ENCODE data around the gene CREBZF. TPM values are rescaled to one million over a fixed set of nuclear protein-coding genes. Genes with fewer than 3 reads are reported as not detected.
"Not testable (repeated sequence)": the region's sequence is repeated elsewhere in the genome, so short reads cannot be mapped to it uniquely, and the experiment has no call there.

Gene CREBZF
- total and polyA plus RNA-seq, 2 experiments from 2014 or later = 46.0 to 69.7 TPM

DNA sequence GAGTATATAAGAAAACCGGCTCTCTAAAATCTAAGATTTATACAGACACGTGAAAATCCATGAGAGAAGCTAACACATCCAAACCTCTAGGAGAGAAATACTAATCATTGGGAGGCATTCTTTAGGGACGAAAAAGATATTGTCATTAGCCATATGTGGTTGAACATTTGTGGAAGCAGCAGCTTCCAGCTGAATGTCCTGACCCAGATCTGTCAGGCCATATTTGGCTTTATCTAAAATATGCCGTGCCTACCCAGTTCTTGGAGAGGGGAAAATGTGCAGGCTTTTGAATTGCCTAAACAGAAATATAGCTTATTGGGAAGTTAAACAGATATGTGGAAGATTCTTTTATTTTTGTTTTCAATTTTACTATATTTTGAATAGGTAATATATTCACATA, 14.6 kb upstream of the CREBZF start:
- no peaks in the 10 kb centered on the region for H3K9me2 ChIP-seq (replicated peaks; ENCODE audit: insufficient read depth)
- DNase-seq (ENCODE audit: low spot score) = no peak
- H3K27me3 ChIP-seq = peaks cover 3% of the 10 kb centered on the region
- H2AFZ ChIP-seq = no peak overlapping the region
- H4K20me1 ChIP-seq (ENCODE audit: insufficient read depth, poor library complexity, severe bottlenecking) = no peaks in the 10 kb centered on the region
- no peaks in the 10 kb centered on the region for H3K79me2 ChIP-seq
- no peak overlapping the region for H3K4me2 ChIP-seq
- H3K4me3 ChIP-seq = no peak overlapping the region
- H3K9me3 ChIP-seq (ENCODE audit: low read depth) = no peaks in the 10 kb centered on the region
- H3K27ac ChIP-seq = no peak overlapping the region
- H3K36me3 ChIP-seq (replicated peaks; ENCODE audit: insufficient read depth, low read depth) = no peaks in the 10 kb centered on the region
- 85% methylated on average over 4 of the region's 4 CpGs for WGBS (ENCODE audit: low lambda C conversion rate, missing lambda C conversion rate)
- no peaks in the 10 kb centered on the region for H3K4me1 ChIP-seq (ENCODE audit: insufficient read depth)
- TF ChIP-seq, protein P1, sequence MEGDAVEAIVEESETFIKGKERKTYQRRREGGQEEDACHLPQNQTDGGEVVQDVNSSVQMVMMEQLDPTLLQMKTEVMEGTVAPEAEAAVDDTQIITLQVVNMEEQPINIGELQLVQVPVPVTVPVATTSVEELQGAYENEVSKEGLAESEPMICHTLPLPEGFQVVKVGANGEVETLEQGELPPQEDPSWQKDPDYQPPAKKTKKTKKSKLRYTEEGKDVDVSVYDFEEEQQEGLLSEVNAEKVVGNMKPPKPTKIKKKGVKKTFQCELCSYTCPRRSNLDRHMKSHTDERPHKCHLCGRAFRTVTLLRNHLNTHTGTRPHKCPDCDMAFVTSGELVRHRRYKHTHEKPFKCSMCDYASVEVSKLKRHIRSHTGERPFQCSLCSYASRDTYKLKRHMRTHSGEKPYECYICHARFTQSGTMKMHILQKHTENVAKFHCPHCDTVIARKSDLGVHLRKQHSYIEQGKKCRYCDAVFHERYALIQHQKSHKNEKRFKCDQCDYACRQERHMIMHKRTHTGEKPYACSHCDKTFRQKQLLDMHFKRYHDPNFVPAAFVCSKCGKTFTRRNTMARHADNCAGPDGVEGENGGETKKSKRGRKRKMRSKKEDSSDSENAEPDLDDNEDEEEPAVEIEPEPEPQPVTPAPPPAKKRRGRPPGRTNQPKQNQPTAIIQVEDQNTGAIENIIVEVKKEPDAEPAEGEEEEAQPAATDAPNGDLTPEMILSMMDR (IDR thresholded peaks at IDR 0.05; ENCODE audit: poor library complexity) = no peak
- TF ChIP-seq EZH2phosphoT487 (IDR thresholded peaks at IDR 0.05; ENCODE audit: low read depth, severe bottlenecking, unreplicated experiment) (no peak), EZH2 (IDR thresholded peaks at IDR 0.05; ENCODE audit: borderline replicate concordance) (no peak)

- no peaks in the 10 kb centered on the region for H3K36me3 ChIP-seq (replicated peaks; ENCODE audit: insufficient read depth, low read depth)
These were observed 8.5 kb upstream of the CREBZF start for GRCh38 chr11:85673393-85673792.

GRCh38 chr11:85672105-85672902, 7.4 kb upstream of the CREBZF start:
- H3K4me2 ChIP-seq = no peak overlapping the region
- H3K36me3 ChIP-seq (replicated peaks; ENCODE audit: insufficient read depth, low read depth) = no peaks in the 10 kb centered on the region
- H3K4me3 ChIP-seq = no peak overlapping the region
- H3K79me2 ChIP-seq = no peaks in the 10 kb centered on the region
- no peaks in the 10 kb centered on the region for H3K9me3 ChIP-seq (ENCODE audit: low read depth)
- no peak overlapping the region for H3K27ac ChIP-seq
- no peak for DNase-seq (ENCODE audit: low spot score)
- H3K9me2 ChIP-seq (replicated peaks; ENCODE audit: insufficient read depth) = no peaks in the 10 kb centered on the region
- H4K20me1 ChIP-seq (ENCODE audit: insufficient read depth, poor library complexity, severe bottlenecking) = no peaks in the 10 kb centered on the region
- H3K4me1 ChIP-seq (ENCODE audit: insufficient read depth) = no peaks in the 10 kb centered on the region
- 87% methylated on average over 8 of the region's 8 CpGs for WGBS (ENCODE audit: low lambda C conversion rate, missing lambda C conversion rate)
- no peaks in the 10 kb centered on the region for H3K27me3 ChIP-seq
- TF ChIP-seq, protein P1 (IDR thresholded peaks at IDR 0.05; ENCODE audit: poor library complexity) = no peak
- TF ChIP-seq EZH2 (IDR thresholded peaks at IDR 0.05; ENCODE audit: borderline replicate concordance) (no peak), EZH2phosphoT487 (IDR thresholded peaks at IDR 0.05; ENCODE audit: low read depth, severe bottlenecking, unreplicated experiment) (no peak)
- H2AFZ ChIP-seq = no peak overlapping the region

More at GRCh38 chr11:85673393-85673792, 8.5 kb upstream of the CREBZF start:
- Histone ChIP-seq H3K4me2 (no peak overlapping the region), H3K9me2 (replicated peaks; ENCODE audit: insufficient read depth) (no peaks in the 10 kb centered on the region), H3K4me1 (ENCODE audit: insufficient read depth) (no peaks in the 10 kb centered on the region), H2AFZ (no peak overlapping the region), H3K27me3 (no peaks in the 10 kb centered on the region), H3K4me3 (no peak overlapping the region), H4K20me1 (ENCODE audit: insufficient read depth, poor library complexity, severe bottlenecking) (no peaks in the 10 kb centered on the region), H3K9me3 (ENCODE audit: low read depth) (no peaks in the 10 kb centered on the region), H3K27ac (no peak overlapping the region), H3K79me2 (no peaks in the 10 kb centered on the region)
- no peak for TF ChIP-seq EZH2 (IDR thresholded peaks at IDR 0.05; ENCODE audit: borderline replicate concordance)
- TF ChIP-seq, protein P1 (IDR thresholded peaks at IDR 0.05; ENCODE audit: poor library complexity) = no peak
- no peak for TF ChIP-seq EZH2phosphoT487 (IDR thresholded peaks at IDR 0.05; ENCODE audit: low read depth, severe bottlenecking, unreplicated experiment)
- 96% methylated on average over 3 of the region's 3 CpGs for WGBS (ENCODE audit: low lambda C conversion rate, missing lambda C conversion rate)
- DNase-seq (ENCODE audit: low spot score) = no peak

DNA sequence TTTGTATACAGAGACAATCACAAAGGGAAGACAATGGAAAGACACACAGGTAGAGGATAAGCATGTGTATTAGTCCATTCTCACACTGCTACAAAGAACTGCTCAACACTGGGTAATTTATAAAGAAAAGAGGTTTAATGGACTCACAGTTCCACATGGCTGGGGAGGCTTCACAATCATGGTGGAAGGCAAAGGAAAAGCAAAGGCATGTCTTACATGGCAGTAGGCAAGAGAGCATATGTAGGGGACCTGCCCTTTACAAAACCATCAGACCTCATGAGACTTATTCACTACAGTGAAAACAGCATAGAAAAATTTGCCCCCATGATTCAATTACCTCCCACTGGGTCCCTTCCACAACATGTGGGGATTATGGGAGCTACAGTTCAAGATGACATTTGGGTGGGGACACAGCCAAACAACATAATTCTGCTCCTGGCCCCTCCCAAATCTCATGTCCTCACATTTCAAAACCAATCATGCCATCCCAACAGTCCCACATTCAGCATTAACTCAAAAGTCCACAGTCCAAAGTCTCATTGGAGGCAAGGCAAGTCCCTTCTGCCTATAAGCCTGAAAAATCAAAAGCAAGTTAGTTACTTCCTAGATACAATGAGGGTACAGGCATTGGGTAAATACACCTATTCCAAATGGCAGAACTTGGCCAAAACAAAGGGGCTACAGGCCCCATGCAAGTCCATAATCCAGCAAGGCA, 6.2 kb upstream of the CREBZF start:
- H3K36me3 ChIP-seq (replicated peaks; ENCODE audit: insufficient read depth, low read depth); H3K9me3 ChIP-seq (ENCODE audit: low read depth); DNase-seq (ENCODE audit: low spot score); H3K9me2 ChIP-seq (replicated peaks; ENCODE audit: insufficient read depth); H3K27me3 ChIP-seq; H3K4me3 ChIP-seq; H2AFZ ChIP-seq; H3K4me2 ChIP-seq; H3K79me2 ChIP-seq; H3K4me1 ChIP-seq (ENCODE audit: insufficient read depth); H4K20me1 ChIP-seq (ENCODE audit: insufficient read depth, poor library complexity, severe bottlenecking); H3K27ac ChIP-seq: not testable (repeated sequence)

Measured in hepatocyte (in vitro differentiated cells).